Measurements from ENCODE around the gene KCNA1. TPM values are rescaled to one million over a fixed set of nuclear protein-coding genes. Genes with fewer than 3 reads are reported as not detected.

Gene KCNA1
- 6.7 TPM for total RNA-seq

GRCh38 chr12:4909734-4910501, at the start of gene KCNA1:
Gene KCNA1 (plus strand): TSS chr12:4909905. CDS start chr12:4911379, 1,474 bp downstream.

Other genes starting within 250 kb of the KCNA1 start
- 48.0 TPM for gene GALNT8, start 189.5 kb upstream of the KCNA1 start, total RNA-seq
- 12.9 TPM for gene KCNA5, start 134.0 kb downstream of the KCNA1 start, total RNA-seq

Measured in diencephalon (tissue), 1 donor.